MCF 10A (cell line): ENCODE measurements around the gene KLK11. TPM values are rescaled to one million over a fixed set of nuclear protein-coding genes. Genes with fewer than 3 reads are reported as not detected.

Experiments
- BruUV-seq: library from RNA; stranded (reverse); fragments of 400-500 nt; replicated peaks from 2 replicates; lab custom pipeline; 2021; lab: Mats Ljungman, UMichigan
- CTCF ChIA-PET: fragments of 300-600 bp; sonication (Branson Sonifier 250); formaldehyde crosslinking; extraction: SDS; loops from one replicate; lab custom pipeline; 2021; ENCODE audit warnings: antibody characterized with exemption, inconsistent platforms; lab: Yijun Ruan, JAX
- POLR2A ChIA-PET: fragments of 300-600, 350-650 bp; sonication (Branson Sonifier 250); formaldehyde crosslinking; extraction: SDS; loops from one replicate; lab custom pipeline; 2020; ENCODE audit warnings: antibody characterized with exemption, inconsistent platforms; lab: Yijun Ruan, JAX
- DNase-seq: peaks from one replicate; pipeline ENCODE4 v3.0.0-alpha.2; 2018; ENCODE audit not compliant: unreplicated experiment
- H3K27ac Mint-ChIP-seq: one replicate; pipeline ENCODE4 v1.8.0; 2022; ENCODE audit warnings: mild to moderate bottlenecking, low read depth, mixed read lengths; ENCODE audit not compliant: unreplicated experiment
- H3K27me3 Mint-ChIP-seq: one replicate; pipeline ENCODE4 v1.8.0; 2022; ENCODE audit warnings: mixed read lengths; ENCODE audit not compliant: insufficient read depth, unreplicated experiment
- H3K36me3 Mint-ChIP-seq: one replicate; pipeline ENCODE4 v1.8.0; 2022; ENCODE audit warnings: mild to moderate bottlenecking, moderate library complexity, mixed read lengths; ENCODE audit not compliant: insufficient read depth, unreplicated experiment
- H3K4me1 Mint-ChIP-seq: one replicate; pipeline ENCODE4 v1.8.0; 2022; ENCODE audit warnings: mixed read lengths; ENCODE audit not compliant: insufficient read depth, unreplicated experiment
- H3K4me3 Mint-ChIP-seq: one replicate; pipeline ENCODE4 v1.8.0; 2022; ENCODE audit warnings: mild to moderate bottlenecking, moderate library complexity, mixed read lengths; ENCODE audit not compliant: unreplicated experiment
- H3K9me3 Mint-ChIP-seq: one replicate; pipeline ENCODE4 v1.8.0; 2022; ENCODE audit warnings: mixed read lengths; ENCODE audit not compliant: unreplicated experiment
- CTCF ChIP-seq: fragments of 200-600 bp; IDR thresholded peaks from one replicate; pipeline ENCODE4 v1.8.0; 2022; ENCODE audit warnings: antibody characterized with exemption, mild to moderate bottlenecking; ENCODE audit not compliant: unreplicated experiment
- intact Hi-C: fragments of 100-400 bp; cut with micrococcal nuclease; formaldehyde crosslinking; loops from 2 replicates; pipeline ENCODE4 v1.14.1; 2022
- total RNA-seq: library from RNA; stranded (reverse); gene quantifications from 2 replicates; pipeline ENCODE4 v1.2.3, GENCODE V29; 2022

The KLK11 gene
- total RNA-seq, 1 experiment from 2014 or later, result not detected

- Mint-ChIP-seq H3K9me3 (no peaks in the 10 kb centered on the region), H3K27me3 (peaks cover 18% of the 10 kb centered on the region), H3K36me3 (no peaks in the 10 kb centered on the region), H3K4me1 (peaks cover 6% of the 10 kb centered on the region), H3K27ac (no peak overlapping the region), H3K4me3 (no peak overlapping the region)
- BruUV-seq, result no TSS peak
- no peak for TF ChIP-seq CTCF
- POLR2A ChIA-PET, result no interaction called here
- intact Hi-C loops, result no loop called here
- no peak for DNase-seq
- CTCF ChIA-PET, result interaction anchor here (0.6 kb wide), 2 partner anchors 183 to 190 kb away, joined by 4 to 5 read pairs; no protein-coding TSS in a partner anchor
Observed at GRCh38 chr19:50977626-50978025, 48.8 kb downstream of the KLK11 start.

GRCh38 chr19:50975766-50976165, 50.6 kb downstream of the KLK11 start:
- no peaks in the 10 kb centered on the region for H3K9me3 Mint-ChIP-seq
- ChIA-PET CTCF (no interaction called here), POLR2A (no interaction called here)
- H3K4me3 Mint-ChIP-seq, result no peak overlapping the region
- no TSS peak for BruUV-seq
- no peaks in the 10 kb centered on the region for H3K36me3 Mint-ChIP-seq
- H3K27ac Mint-ChIP-seq, result no peak overlapping the region
- intact Hi-C loops, result no loop called here
- TF ChIP-seq CTCF, result no peak
- peaks cover 6% of the 10 kb centered on the region for H3K27me3 Mint-ChIP-seq
- DNase-seq, result peak; percentile 9
- peaks cover 6% of the 10 kb centered on the region for H3K4me1 Mint-ChIP-seq

- H3K27ac Mint-ChIP-seq, result no peak overlapping the region
Observed at GRCh38 chr19:50974702-50975556, 51.5 kb downstream of the KLK11 start.

More at GRCh38 chr19:50974702-50975556, 51.5 kb downstream of the KLK11 start:
- TF ChIP-seq CTCF, result no peak
- CTCF ChIA-PET, result no interaction called here
- Mint-ChIP-seq H3K9me3 (no peaks in the 10 kb centered on the region), H3K4me3 (no peak overlapping the region), H3K36me3 (no peaks in the 10 kb centered on the region), H3K4me1 (peaks cover 6% of the 10 kb centered on the region), H3K27me3 (no peaks in the 10 kb centered on the region)
- intact Hi-C loops, result no loop called here
- BruUV-seq, result no TSS peak
- no peak for DNase-seq
- POLR2A ChIA-PET, result no interaction called here
